Astrocyte (in vitro differentiated cells and primary cell): ENCODE data around the gene BCL3. TPM values are rescaled to one million over a fixed set of nuclear protein-coding genes. Genes with fewer than 3 reads are reported as not detected.
"Not testable (repeated sequence)": the region's sequence is repeated elsewhere in the genome, so short reads cannot be mapped to it uniquely, and the experiment has no call there.

Experiments used
- DNase-seq: peaks from one replicate; pipeline ENCODE4 v3.0.0-alpha.2; 2010; ENCODE audit warnings: low read depth
- FAIRE-seq: peaks from 2 replicates; lab custom pipeline; 2011; peaks lifted over from hg19 to GRCh38; lab: Jason Lieb, UNC
- H2AFZ ChIP-seq: 2 replicates; pipeline ENCODE4 v1.6.0; 2012; ENCODE audit warnings: low read depth, low read length, inconsistent platforms
- H3K27ac ChIP-seq: 2 replicates; pipeline ENCODE4 v1.5.1; 2011; ENCODE audit warnings: low read depth, low read length, inconsistent platforms
- H3K27me3 ChIP-seq: 2 replicates; pipeline ENCODE4 v1.6.0; 2011; ENCODE audit warnings: low read length, inconsistent platforms; ENCODE audit not compliant: insufficient read depth
- H3K36me3 ChIP-seq: 2 replicates; pipeline ENCODE4 v1.5.1; 2011; ENCODE audit warnings: low read length, inconsistent platforms; ENCODE audit not compliant: insufficient read depth
- H3K4me1 ChIP-seq: 2 replicates; pipeline ENCODE4 v1.5.1; 2011; ENCODE audit warnings: low read length, inconsistent platforms; ENCODE audit not compliant: insufficient read depth
- H3K4me2 ChIP-seq: 2 replicates; pipeline ENCODE4 v1.6.0; 2012; ENCODE audit warnings: low read length, inconsistent platforms
- H3K4me3 ChIP-seq: 2 replicates; pipeline ENCODE4 v1.5.1; 2011; ENCODE audit warnings: low read depth, mild to moderate bottlenecking, low read length, inconsistent platforms; ENCODE audit not compliant: insufficient read depth
- H3K79me2 ChIP-seq: 2 replicates; pipeline ENCODE4 v1.6.0; 2012; ENCODE audit warnings: mild to moderate bottlenecking, low read length, inconsistent platforms; ENCODE audit not compliant: insufficient read depth
- H3K9ac ChIP-seq: 2 replicates; pipeline ENCODE4 v1.6.0; 2012; ENCODE audit warnings: mild to moderate bottlenecking, low read length, inconsistent platforms
- H3K9me3 ChIP-seq: 2 replicates; pipeline ENCODE4 v1.5.1; 2012; ENCODE audit warnings: low read depth, mild to moderate bottlenecking, low read length, inconsistent platforms; ENCODE audit not compliant: insufficient read depth
- H4K20me1 ChIP-seq: 2 replicates; pipeline ENCODE4 v1.6.0; 2012; ENCODE audit warnings: low read length, inconsistent platforms; ENCODE audit not compliant: insufficient read depth
- H3K27ac Mint-ChIP-seq: one replicate; pipeline ENCODE4 v1.8.0; 2021; ENCODE audit warnings: mild to moderate bottlenecking, mixed read lengths; ENCODE audit not compliant: unreplicated experiment
- H3K27me3 Mint-ChIP-seq: one replicate; pipeline ENCODE4 v1.8.0; 2021; ENCODE audit warnings: low read depth, mixed read lengths; ENCODE audit not compliant: unreplicated experiment
- H3K36me3 Mint-ChIP-seq: one replicate; pipeline ENCODE4 v1.8.0; 2021; ENCODE audit warnings: low read depth, mixed read lengths; ENCODE audit not compliant: unreplicated experiment
- H3K4me1 Mint-ChIP-seq: one replicate; pipeline ENCODE4 v1.8.0; 2021; ENCODE audit warnings: low read depth, mixed read lengths; ENCODE audit not compliant: unreplicated experiment
- H3K4me3 Mint-ChIP-seq: one replicate; pipeline ENCODE4 v1.8.0; 2021; ENCODE audit warnings: mild to moderate bottlenecking, moderate library complexity, mixed read lengths; ENCODE audit not compliant: unreplicated experiment
- H3K9me3 Mint-ChIP-seq: one replicate; pipeline ENCODE4 v1.8.0; 2021; ENCODE audit warnings: mild to moderate bottlenecking, mixed read lengths; ENCODE audit not compliant: unreplicated experiment
- CTCF ChIP-seq: IDR thresholded peaks from 2 replicates; pipeline ENCODE4 v1.5.1; 2011; ENCODE audit warnings: low read depth, mild to moderate bottlenecking, inconsistent platforms, low read length, moderate library complexity; ENCODE audit not compliant: insufficient read depth
- EZH2 ChIP-seq: IDR thresholded peaks from 2 replicates; pipeline ENCODE4 v1.6.1; 2012; ENCODE audit warnings: mild to moderate bottlenecking, low read length, inconsistent platforms; ENCODE audit not compliant: insufficient read depth
- total RNA-seq: library from RNA; stranded (reverse); gene quantifications from 2 replicates; pipeline ENCODE4 v1.2.1, GENCODE V29; 2021

Gene BCL3
- total RNA-seq, 1 donor from 2014 or later: 17.3 TPM

GRCh38 chr19:44720945-44721344 is 27.6 kb upstream of the BCL3 start:
- FAIRE-seq: no peak
- Histone ChIP-seq H3K79me2 (no peaks in the 10 kb centered on the region), H3K36me3 (no peaks in the 10 kb centered on the region), H2AFZ (no peak overlapping the region), H3K27ac (no peak overlapping the region), H3K9ac (no peak overlapping the region), H3K4me1 (peaks cover 33% of the 10 kb centered on the region), H3K27me3 (no peaks in the 10 kb centered on the region), H3K9me3 (no peaks in the 10 kb centered on the region), H3K4me3 (no peak overlapping the region), H3K4me2 (no peak overlapping the region), H4K20me1 (no peaks in the 10 kb centered on the region)
- H3K27me3 Mint-ChIP-seq: peaks cover 4% of the 10 kb centered on the region
- H3K9me3 Mint-ChIP-seq: no peaks in the 10 kb centered on the region
- H3K27ac Mint-ChIP-seq: no peak overlapping the region
- H3K36me3 Mint-ChIP-seq: no peaks in the 10 kb centered on the region
- no peak overlapping the region for H3K4me3 Mint-ChIP-seq
- DNase-seq: peak; percentile 30
- H3K4me1 Mint-ChIP-seq: peaks cover 19% of the 10 kb centered on the region
- no peak for TF ChIP-seq EZH2
- no peak for TF ChIP-seq CTCF

- not testable (repeated sequence) for H3K9me3 Mint-ChIP-seq, H3K27me3 Mint-ChIP-seq, H3K27ac ChIP-seq, H3K27ac Mint-ChIP-seq, H3K36me3 Mint-ChIP-seq, H3K9ac ChIP-seq, H2AFZ ChIP-seq, H3K4me3 ChIP-seq, DNase-seq, H4K20me1 ChIP-seq, H3K79me2 ChIP-seq, H3K4me2 ChIP-seq, FAIRE-seq, H3K4me3 Mint-ChIP-seq, H3K36me3 ChIP-seq, H3K27me3 ChIP-seq, H3K9me3 ChIP-seq
- H3K4me1 Mint-ChIP-seq: peaks cover 19% of the 10 kb centered on the region
- H3K4me1 ChIP-seq: peaks cover 33% of the 10 kb centered on the region
Observed at GRCh38 chr19:44721369-44721768, 27.1 kb upstream of the BCL3 start.

DNA sequence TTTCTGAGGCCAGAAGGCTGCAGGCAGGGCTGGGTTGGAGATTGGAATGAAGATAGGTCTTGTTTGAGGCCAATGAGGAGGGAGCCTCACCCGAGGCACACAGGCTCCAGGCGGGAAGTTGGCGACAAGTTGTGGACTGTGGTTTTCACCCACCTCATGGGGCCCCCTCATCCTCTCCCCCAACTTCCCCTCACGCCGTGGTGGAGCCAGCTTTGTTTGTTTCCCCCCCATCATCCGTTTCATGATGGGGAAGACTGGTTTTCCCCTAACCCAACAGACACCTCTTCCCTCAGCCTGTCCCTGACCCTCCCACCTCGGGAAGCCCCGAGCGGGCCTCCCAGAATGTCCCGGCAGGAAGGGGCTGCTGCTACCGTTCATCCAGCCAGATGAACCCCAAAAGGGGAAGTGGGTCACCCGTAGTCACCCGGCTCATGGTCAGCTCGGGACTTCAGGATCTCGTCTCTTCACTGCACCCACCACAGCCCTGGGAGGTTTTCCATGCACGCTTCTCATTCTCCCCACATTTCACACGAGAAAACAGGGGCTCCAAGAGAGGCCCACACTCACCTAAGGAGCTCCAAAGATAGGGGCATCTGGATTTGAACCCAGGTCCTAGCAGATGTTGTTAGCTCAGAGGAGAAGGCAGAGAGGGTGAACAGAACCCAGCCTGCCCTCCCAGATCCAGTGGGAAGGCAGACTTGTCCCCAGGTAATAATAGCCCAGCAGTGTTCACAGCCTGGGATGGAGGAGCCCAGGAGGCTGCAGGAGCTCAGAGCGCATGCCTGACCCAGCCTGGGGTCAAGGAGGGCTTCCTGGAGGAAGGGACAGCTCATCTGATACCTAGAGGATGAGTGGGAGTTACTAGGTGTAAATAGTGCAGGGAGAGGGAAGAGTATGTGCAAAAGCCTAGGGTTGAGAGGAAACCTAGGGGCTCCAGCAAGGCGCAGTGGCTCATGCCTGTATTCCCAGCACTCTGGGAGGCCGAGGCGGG is 26.1 kb upstream of the BCL3 start:
- FAIRE-seq (no peak), DNase-seq (no peak)
- Histone ChIP-seq H3K36me3 (no peaks in the 10 kb centered on the region), H3K4me3 (no peak overlapping the region), H2AFZ (no peak overlapping the region), H4K20me1 (no peaks in the 10 kb centered on the region), H3K79me2 (no peaks in the 10 kb centered on the region), H3K9ac (no peak overlapping the region), H3K4me1 (peaks cover 33% of the 10 kb centered on the region), H3K27ac (no peak overlapping the region), H3K9me3 (no peaks in the 10 kb centered on the region), H3K4me2 (no peak overlapping the region), H3K27me3 (no peaks in the 10 kb centered on the region)
- no peak overlapping the region for H3K4me3 Mint-ChIP-seq
- no peak overlapping the region for H3K27ac Mint-ChIP-seq
- no peaks in the 10 kb centered on the region for H3K9me3 Mint-ChIP-seq
- no peaks in the 10 kb centered on the region for H3K36me3 Mint-ChIP-seq
- H3K27me3 Mint-ChIP-seq: peaks cover 4% of the 10 kb centered on the region
- TF ChIP-seq CTCF (no peak), EZH2 (no peak)
- H3K4me1 Mint-ChIP-seq: peaks cover 19% of the 10 kb centered on the region
